Caco-2 (cell line): ENCODE data around the gene BAZ2B. TPM values are rescaled to one million over a fixed set of nuclear protein-coding genes. Genes with fewer than 3 reads are reported as not detected.

Experiments
- BruUV-seq: library from RNA; stranded (reverse); fragments of 400-500 nt; replicated peaks from 2 replicates; lab custom pipeline; 2021; lab: Mats Ljungman, UMichigan
- CTCF ChIA-PET: fragments of 300-600 bp; sonication (Branson Sonifier 250); formaldehyde crosslinking; loops from one replicate; lab custom pipeline; 2022; ENCODE audit warnings: antibody characterized with exemption; lab: Charles Lee
- POLR2A ChIA-PET: fragments of 300-600 bp; sonication (Branson Sonifier 250); formaldehyde crosslinking; loops from one replicate; lab custom pipeline; 2022; ENCODE audit warnings: antibody characterized with exemption; lab: Charles Lee
- DNase-seq, 2 experiments: peaks; one replicate each; pipeline versions ENCODE4 v3.0.0 to v3.0.0-alpha.2; 2020 to 2022
- H3K27me3 ChIP-seq: replicated peaks from 2 replicates; pipeline ENCODE4 v1.6.0; 2011; ENCODE audit warnings: low read length; ENCODE audit not compliant: control insufficient read depth, insufficient read depth
- H3K36me3 ChIP-seq: 2 replicates; pipeline ENCODE4 v1.5.1; 2011; ENCODE audit warnings: low read length; ENCODE audit not compliant: control insufficient read depth, insufficient read depth
- H3K4me1 ChIP-seq: fragments of 250-450 bp; sonication (Bioruptor Pico); 2 replicates; pipeline ENCODE4 v1.5.1; 2020; ENCODE audit warnings: mild to moderate bottlenecking
- H3K4me3 ChIP-seq: 2 replicates; pipeline ENCODE4 v1.5.1; 2011; ENCODE audit warnings: low read depth, mild to moderate bottlenecking, control low read depth, low read length
- H3K9me3 ChIP-seq: fragments of 250-450 bp; sonication (Bioruptor Pico); 2 replicates; pipeline ENCODE4 v1.5.1; 2020; ENCODE audit warnings: mild to moderate bottlenecking, moderate library complexity
- H3K27ac Mint-ChIP-seq: one replicate; pipeline ENCODE4 v1.8.0; 2022; ENCODE audit warnings: mixed read lengths; ENCODE audit not compliant: unreplicated experiment
- H3K27me3 Mint-ChIP-seq: one replicate; pipeline ENCODE4 v1.8.0; 2022; ENCODE audit warnings: mixed read lengths; ENCODE audit not compliant: insufficient read depth, unreplicated experiment
- H3K36me3 Mint-ChIP-seq: one replicate; pipeline ENCODE4 v1.8.0; 2022; ENCODE audit warnings: mild to moderate bottlenecking, mixed read lengths; ENCODE audit not compliant: insufficient read depth, unreplicated experiment
- H3K4me1 Mint-ChIP-seq: one replicate; pipeline ENCODE4 v1.8.0; 2022; ENCODE audit warnings: low read depth, mixed read lengths; ENCODE audit not compliant: unreplicated experiment
- H3K4me3 Mint-ChIP-seq: one replicate; pipeline ENCODE4 v1.8.0; 2022; ENCODE audit warnings: mild to moderate bottlenecking, moderate library complexity, mixed read lengths; ENCODE audit not compliant: unreplicated experiment
- H3K9me3 Mint-ChIP-seq: one replicate; pipeline ENCODE4 v1.8.0; 2022; ENCODE audit warnings: mixed read lengths; ENCODE audit not compliant: unreplicated experiment
- CTCF ChIP-seq, 2 experiments: fragments of 200-600 bp in 1 of 2; IDR thresholded peaks; 1 replicate in 1 of 2; 2 replicates in 1 of 2; pipeline versions ENCODE4 v1.5.1 to v1.8.0; 2011 to 2022; ENCODE audit warnings: antibody characterized with exemption in 1 of 2, control low read depth in 1 of 2, inconsistent platforms in 1 of 2, low read depth in 1 of 2, low read length in 1 of 2, mild to moderate bottlenecking in 1 of 2, moderate library complexity in 1 of 2; ENCODE audit not compliant: insufficient read depth in 1 of 2, severe bottlenecking in 1 of 2, unreplicated experiment in 1 of 2
- intact Hi-C: fragments of 100-400 bp; cut with micrococcal nuclease; formaldehyde crosslinking; loops from one replicate; pipeline ENCODE4 v1.10.0; 2022; ENCODE audit not compliant: unreplicated experiment
- total RNA-seq: library from RNA; stranded (reverse); gene quantifications from 2 replicates; pipeline ENCODE4 v1.2.3, GENCODE V29; 2022

The BAZ2B gene
- total RNA-seq, 1 experiment from 2014 or later = 32.9 TPM

- POLR2A ChIA-PET = no interaction called here
- no peak for DNase-seq
- Mint-ChIP-seq H3K4me1 (no peaks in the 10 kb centered on the region), H3K27ac (no peak overlapping the region), H3K9me3 (no peaks in the 10 kb centered on the region), H3K36me3 (peaks cover 11% of the 10 kb centered on the region), H3K27me3 (no peaks in the 10 kb centered on the region), H3K4me3 (no peak overlapping the region)
- H3K4me1 ChIP-seq = no peaks in the 10 kb centered on the region
- BruUV-seq = no TSS peak
- H3K27me3 ChIP-seq = no peaks in the 10 kb centered on the region
- H3K4me3 ChIP-seq = no peak overlapping the region
- H3K36me3 ChIP-seq = no peaks in the 10 kb centered on the region
- TF ChIP-seq CTCF (IDR thresholded peaks at IDR 0.05; ENCODE audit: insufficient read depth in 1 of 2, low read depth in 1 of 2, low read length in 1 of 2, severe bottlenecking in 1 of 2, unreplicated experiment in 1 of 2) = no peak
- CTCF ChIA-PET = no interaction called here
- H3K9me3 ChIP-seq = no peaks in the 10 kb centered on the region
- intact Hi-C loops = no loop called here
These were observed 140.6 kb downstream of the BAZ2B start for GRCh38 chr2:159475793-159476192.

GRCh38 chr2:159471340-159471739 is 145.0 kb downstream of the BAZ2B start:
- CTCF ChIA-PET = no interaction called here
- H3K36me3 Mint-ChIP-seq = peaks cover 11% of the 10 kb centered on the region

GRCh38 chr2:159468257-159468656 is 148.1 kb downstream of the BAZ2B start:
- H3K4me3 Mint-ChIP-seq = no peak overlapping the region
- peaks cover 6% of the 10 kb centered on the region for H3K36me3 Mint-ChIP-seq
- Histone ChIP-seq H3K4me3 (no peak overlapping the region), H3K4me1 (no peaks in the 10 kb centered on the region), H3K9me3 (no peaks in the 10 kb centered on the region), H3K27me3 (no peaks in the 10 kb centered on the region), H3K36me3 (no peaks in the 10 kb centered on the region)
- ChIA-PET CTCF (no interaction called here), POLR2A (no interaction called here)
- BruUV-seq = no TSS peak
- H3K27me3 Mint-ChIP-seq = no peaks in the 10 kb centered on the region
- DNase-seq = no peak
- H3K27ac Mint-ChIP-seq = no peak overlapping the region
- intact Hi-C loops = no loop called here
- no peaks in the 10 kb centered on the region for H3K4me1 Mint-ChIP-seq
- no peaks in the 10 kb centered on the region for H3K9me3 Mint-ChIP-seq
- TF ChIP-seq CTCF (IDR thresholded peaks at IDR 0.05; ENCODE audit: insufficient read depth in 1 of 2, low read depth in 1 of 2, low read length in 1 of 2, severe bottlenecking in 1 of 2, unreplicated experiment in 1 of 2) = no peak

More at GRCh38 chr2:159471340-159471739, 145.0 kb downstream of the BAZ2B start:
- H3K9me3 ChIP-seq = no peaks in the 10 kb centered on the region
- no peaks in the 10 kb centered on the region for H3K9me3 Mint-ChIP-seq
- no peak overlapping the region for H3K27ac Mint-ChIP-seq
- no peaks in the 10 kb centered on the region for H3K4me1 ChIP-seq
- no peak overlapping the region for H3K4me3 Mint-ChIP-seq
- BruUV-seq = no TSS peak
- H3K4me1 Mint-ChIP-seq = no peaks in the 10 kb centered on the region
- H3K27me3 ChIP-seq = no peaks in the 10 kb centered on the region
- no peak overlapping the region for H3K4me3 ChIP-seq
- POLR2A ChIA-PET = no interaction called here
- no peak for DNase-seq
- intact Hi-C loops = no loop called here
- H3K27me3 Mint-ChIP-seq = no peaks in the 10 kb centered on the region
- TF ChIP-seq CTCF (IDR thresholded peaks at IDR 0.05; ENCODE audit: insufficient read depth in 1 of 2, low read depth in 1 of 2, low read length in 1 of 2, severe bottlenecking in 1 of 2, unreplicated experiment in 1 of 2) = no peak
- H3K36me3 ChIP-seq = no peaks in the 10 kb centered on the region
